Trophoblast cell (in vitro differentiated cells and primary cell): ENCODE data around the gene TMEM260.
"Not testable (repeated sequence)": the region's sequence is repeated elsewhere in the genome, so short reads cannot be mapped to it uniquely, and the experiment has no call there.

ENCODE experiments used
- DNase-seq, 2 donors: peaks; one replicate each; pipeline ENCODE4 v3.0.0-alpha.2; 2016
- H2AFZ ChIP-seq: 2 replicates; pipeline ENCODE4 v1.6.1; 2013; ENCODE audit warnings: low read length, moderate library complexity, mild to moderate bottlenecking; ENCODE audit not compliant: insufficient read depth, poor library complexity
- H2AK5ac ChIP-seq: 2 replicates; pipeline ENCODE4 v1.6.1; 2013; ENCODE audit warnings: mild to moderate bottlenecking, low read length
- H2BK120ac ChIP-seq: 2 replicates; pipeline ENCODE4 v1.6.1; 2013; ENCODE audit warnings: low read length, mild to moderate bottlenecking, moderate library complexity; ENCODE audit not compliant: insufficient read depth, poor library complexity
- H2BK12ac ChIP-seq: 2 replicates; pipeline ENCODE4 v1.6.1; 2013; ENCODE audit warnings: mild to moderate bottlenecking, low read length, moderate library complexity
- H2BK5ac ChIP-seq: 2 replicates; pipeline ENCODE4 v1.6.1; 2013; ENCODE audit warnings: low read length, low read depth, moderate library complexity, mild to moderate bottlenecking; ENCODE audit not compliant: poor library complexity
- H3K14ac ChIP-seq: 2 replicates; pipeline ENCODE4 v1.6.1; 2013; ENCODE audit warnings: mild to moderate bottlenecking, low read length
- H3K18ac ChIP-seq: 2 replicates; pipeline ENCODE4 v1.6.1; 2013; ENCODE audit warnings: mild to moderate bottlenecking, low read length
- H3K23ac ChIP-seq: 2 replicates; pipeline ENCODE4 v1.6.1; 2013; ENCODE audit warnings: low read length
- H3K27ac ChIP-seq: 2 replicates; pipeline ENCODE4 v1.5.1; 2013; ENCODE audit warnings: low read depth, mild to moderate bottlenecking, inconsistent platforms, low read length, moderate library complexity
- H3K27me3 ChIP-seq: 2 replicates; pipeline ENCODE4 v1.6.1; 2013; ENCODE audit warnings: inconsistent platforms, mild to moderate bottlenecking, low read length, moderate library complexity; ENCODE audit not compliant: insufficient read depth
- H3K36me3 ChIP-seq, 2 experiments: 1 replicate in 1 of 2; 2 replicates in 1 of 2; pipeline ENCODE4 v1.6.1; 2013; ENCODE audit warnings: low read length in 2 of 2, mild to moderate bottlenecking in 2 of 2, moderate library complexity in 1 of 2; ENCODE audit not compliant: insufficient read depth in 2 of 2, control insufficient read depth in 1 of 2
- H3K4ac ChIP-seq: 2 replicates; pipeline ENCODE4 v1.6.1; 2013; ENCODE audit warnings: low read depth, mild to moderate bottlenecking, low read length, moderate library complexity
- H3K4me1 ChIP-seq, 2 experiments: 1 replicate in 1 of 2; 2 replicates in 1 of 2; pipeline ENCODE4 v1.6.1; 2013; ENCODE audit warnings: low read length in 2 of 2, mild to moderate bottlenecking in 2 of 2, moderate library complexity in 1 of 2; ENCODE audit not compliant: insufficient read depth in 2 of 2, control insufficient read depth in 1 of 2
- H3K4me2 ChIP-seq: 2 replicates; pipeline ENCODE4 v1.6.1; 2013; ENCODE audit warnings: inconsistent platforms, mild to moderate bottlenecking, low read length, moderate library complexity
- H3K4me3 ChIP-seq: 2 replicates; pipeline ENCODE4 v1.5.1; 2013; ENCODE audit warnings: mild to moderate bottlenecking, low read depth, low read length, inconsistent platforms
- H3K79me1 ChIP-seq: one replicate; pipeline ENCODE4 v1.6.1; 2013; ENCODE audit warnings: low read length
- H3K79me2 ChIP-seq: 2 replicates; pipeline ENCODE4 v1.6.1; 2013; ENCODE audit warnings: low read length, mild to moderate bottlenecking; ENCODE audit not compliant: control insufficient read depth, insufficient read depth, poor library complexity
- H3K9ac ChIP-seq: 2 replicates; pipeline ENCODE4 v1.6.1; 2013; ENCODE audit warnings: mild to moderate bottlenecking, low read length
- H3K9me3 ChIP-seq: 2 replicates; pipeline ENCODE4 v1.6.1; 2013; ENCODE audit warnings: low read depth, mild to moderate bottlenecking, control low read depth, inconsistent platforms, low read length; ENCODE audit not compliant: insufficient read depth
- H4K12ac ChIP-seq: 2 replicates; pipeline ENCODE4 v1.6.1; 2013; ENCODE audit warnings: low read depth, mild to moderate bottlenecking, low read length, moderate library complexity
- H4K8ac ChIP-seq: 2 replicates; pipeline ENCODE4 v1.6.1; 2013; ENCODE audit warnings: low read depth, mild to moderate bottlenecking, low read length, moderate library complexity
- H4K91ac ChIP-seq: one replicate; pipeline ENCODE4 v1.6.1; 2013; ENCODE audit warnings: low read depth, mild to moderate bottlenecking, low read length, moderate library complexity
- WGBS: extraction: QIAGEN DNeasy Blood & Tissue Kit; methylation state at CpG from one replicate; pipeline ENCODE4 v1.1.7; 2013; ENCODE audit warnings: missing lambda C conversion rate; ENCODE audit not compliant: insufficient read length, insufficient coverage; ENCODE audit errors: extremely low coverage; 5-methylcytosine and 5-hydroxymethylcytosine counted together

TMEM260 gene

DNA sequence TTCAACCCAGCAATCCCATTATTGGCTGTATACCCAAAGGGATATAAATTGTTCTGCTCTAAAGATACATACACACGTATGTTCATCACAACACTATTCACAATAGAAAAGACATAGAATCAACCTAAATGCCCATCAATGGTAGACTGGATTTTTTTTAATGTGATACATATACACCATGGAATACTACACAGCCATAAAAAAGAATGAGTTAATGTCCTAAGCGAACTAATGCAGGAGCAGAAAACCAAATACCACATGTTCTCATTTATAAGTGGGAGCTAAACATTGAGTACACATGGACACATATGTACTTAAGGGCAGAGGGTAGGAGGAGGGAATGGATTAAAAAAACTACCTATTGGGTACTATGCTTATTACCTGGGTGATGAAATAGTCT lies 32.1 kb downstream of the TMEM260 start:
- not testable (repeated sequence) for H3K4me1 ChIP-seq, H2AFZ ChIP-seq, H3K36me3 ChIP-seq, DNase-seq, H3K18ac ChIP-seq, H2BK12ac ChIP-seq, H3K4ac ChIP-seq, H3K79me2 ChIP-seq, H3K4me3 ChIP-seq, H2BK5ac ChIP-seq, H3K14ac ChIP-seq, H4K91ac ChIP-seq, H4K8ac ChIP-seq, H3K9ac ChIP-seq, H3K79me1 ChIP-seq, H3K23ac ChIP-seq, H2BK120ac ChIP-seq, H3K27me3 ChIP-seq, H4K12ac ChIP-seq, H3K27ac ChIP-seq, H3K4me2 ChIP-seq, H3K9me3 ChIP-seq, H2AK5ac ChIP-seq
- WGBS: no CpG with 5 or more reads among the region's 2 CpGs

DNA sequence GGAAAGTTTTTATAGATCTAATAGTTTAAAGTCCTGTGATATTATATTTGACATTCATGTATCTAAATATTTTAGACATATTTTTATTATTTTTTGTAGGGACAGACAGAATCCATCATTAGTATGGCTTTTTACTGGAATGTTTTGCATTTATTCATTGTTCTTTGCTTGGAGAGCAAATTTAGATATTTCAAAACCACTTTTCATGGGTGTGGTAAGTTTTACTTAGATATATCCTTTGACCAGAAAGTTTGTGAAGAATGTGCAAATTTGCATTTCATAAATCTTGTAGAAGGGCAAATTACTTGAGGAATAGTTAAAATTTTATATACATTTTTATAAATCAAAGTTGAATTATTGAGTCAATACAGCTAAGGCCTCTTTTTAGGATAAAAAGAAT lies 37.5 kb downstream of the TMEM260 start:
- Histone ChIP-seq H2BK5ac (no peak overlapping the region), H3K4me3 (no peak overlapping the region)

DNA sequence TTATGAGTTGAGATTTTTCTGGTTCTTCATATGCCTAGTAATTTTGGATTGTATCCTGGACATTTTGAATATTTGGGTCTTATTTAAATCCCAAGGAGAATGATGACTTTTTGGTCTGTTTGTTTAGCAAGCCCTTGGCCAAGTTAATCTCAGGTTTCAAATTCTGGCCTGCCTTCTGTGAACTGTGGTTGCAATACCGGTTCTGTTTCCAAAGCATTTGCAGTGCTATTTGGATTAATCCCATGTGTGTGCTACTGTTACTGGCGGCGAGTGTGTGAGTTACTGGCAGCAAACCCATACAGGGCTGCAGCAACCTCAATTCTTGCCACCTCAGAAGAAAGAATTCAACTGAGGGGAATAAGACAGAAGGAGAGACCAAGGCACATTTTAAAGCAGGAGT lies 51.1 kb downstream of the TMEM260 start:
- peaks cover 10 to 14% of the 10 kb centered on the region in 2 experiments for H3K36me3 ChIP-seq
- DNase-seq: no peak
- no peaks in the 10 kb centered on the region for H3K9me3 ChIP-seq
- H4K91ac ChIP-seq: no peak overlapping the region
- WGBS: no CpG with 5 or more reads among the region's 3 CpGs
- H3K27ac ChIP-seq: no peak overlapping the region
- no peaks in the 10 kb centered on the region for H3K79me2 ChIP-seq
- no peak overlapping the region for H4K12ac ChIP-seq
- no peak overlapping the region for H2BK5ac ChIP-seq
- H3K4me2 ChIP-seq: no peak overlapping the region
- H3K27me3 ChIP-seq: no peaks in the 10 kb centered on the region
- H2BK120ac ChIP-seq: no peak overlapping the region
- no peaks in the 10 kb centered on the region for H3K79me1 ChIP-seq
- H3K14ac ChIP-seq: no peak overlapping the region
- H3K4ac ChIP-seq: no peak overlapping the region
- H2AK5ac ChIP-seq: no peak overlapping the region
- H3K4me3 ChIP-seq: no peak overlapping the region
- no peak overlapping the region for H3K23ac ChIP-seq
- no peak overlapping the region for H4K8ac ChIP-seq
- no peak overlapping the region for H3K18ac ChIP-seq
- no peak overlapping the region for H3K9ac ChIP-seq
- no peak overlapping the region for H2BK12ac ChIP-seq
- H3K4me1 ChIP-seq: no peaks in the 10 kb centered on the region
- H2AFZ ChIP-seq: no peak overlapping the region

More for the DNA sequence above, 37.5 kb downstream of the TMEM260 start:
- Histone ChIP-seq H3K36me3 (peaks cover 5 to 9% of the 10 kb centered on the region in 2 experiments), H4K12ac (no peak overlapping the region), H3K14ac (no peak overlapping the region), H3K79me2 (no peaks in the 10 kb centered on the region), H3K4ac (no peak overlapping the region), H2BK12ac (no peak overlapping the region), H3K23ac (no peak overlapping the region), H3K4me1 (no peaks in the 10 kb centered on the region), H3K18ac (no peak overlapping the region), H2BK120ac (no peak overlapping the region), H3K9ac (no peak overlapping the region), H3K9me3 (no peaks in the 10 kb centered on the region), H4K91ac (no peak overlapping the region), H2AFZ (no peak overlapping the region), H3K27ac (no peak overlapping the region), H4K8ac (no peak overlapping the region), H3K4me2 (no peak overlapping the region), H3K27me3 (no peaks in the 10 kb centered on the region), H3K79me1 (no peaks in the 10 kb centered on the region), H2AK5ac (no peak overlapping the region)
- DNase-seq: no peak

DNA sequence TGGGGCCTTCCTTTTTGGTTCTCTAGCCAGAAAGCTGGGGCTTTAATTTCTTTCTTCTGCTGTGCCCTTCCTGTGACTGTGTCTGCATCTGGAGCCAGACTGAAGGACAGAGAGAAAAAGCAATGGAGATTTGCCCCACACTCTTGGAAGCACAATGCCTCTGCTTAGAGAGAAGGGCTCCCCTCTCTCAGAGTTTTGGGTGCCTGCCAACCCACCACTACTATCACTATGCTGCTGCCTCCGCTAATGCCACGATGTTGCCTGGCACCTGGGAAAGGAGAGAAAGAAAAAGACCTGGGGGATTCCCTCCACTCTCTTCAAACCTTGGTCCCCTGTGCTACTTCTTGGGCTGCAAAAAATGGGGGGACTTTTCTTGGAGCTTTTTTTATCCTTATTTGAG lies 52.6 kb downstream of the TMEM260 start:
- H3K27ac ChIP-seq: no peak overlapping the region
- no CpG with 5 or more reads among the region's 2 CpGs for WGBS

More for the DNA sequence above, 52.6 kb downstream of the TMEM260 start:
- DNase-seq: no peak
- no peak overlapping the region for H3K9ac ChIP-seq
- no peak overlapping the region for H4K8ac ChIP-seq
- no peak overlapping the region for H3K14ac ChIP-seq
- no peak overlapping the region for H2AK5ac ChIP-seq
- H2BK12ac ChIP-seq: no peak overlapping the region
- no peak overlapping the region for H3K4ac ChIP-seq
- no peak overlapping the region for H4K12ac ChIP-seq
- H3K23ac ChIP-seq: no peak overlapping the region
- no peak overlapping the region for H2AFZ ChIP-seq
- no peak overlapping the region for H3K4me3 ChIP-seq
- H3K18ac ChIP-seq: no peak overlapping the region
- no peaks in the 10 kb centered on the region for H3K4me1 ChIP-seq
- H3K36me3 ChIP-seq: peaks cover 15 to 21% of the 10 kb centered on the region in 2 experiments
- no peak overlapping the region for H4K91ac ChIP-seq
- peaks cover under 1% of the 10 kb centered on the region for H3K9me3 ChIP-seq
- H2BK5ac ChIP-seq: no peak overlapping the region
- no peaks in the 10 kb centered on the region for H3K79me2 ChIP-seq
- no peak overlapping the region for H3K4me2 ChIP-seq
- H2BK120ac ChIP-seq: no peak overlapping the region
- no peaks in the 10 kb centered on the region for H3K27me3 ChIP-seq
- no peaks in the 10 kb centered on the region for H3K79me1 ChIP-seq
